Gastroesophageal sphincter (tissue), 4 donors: ENCODE data around the gene CDK14. TPM values are rescaled to one million over a fixed set of nuclear protein-coding genes. Genes with fewer than 3 reads are reported as not detected.

Experiments
- ATAC-seq: fragments of 150-250 bp; one replicate; pipeline ENCODE4 v1.9.1; 2016; ENCODE audit warnings: mild to moderate bottlenecking, moderate library complexity
- H3K27ac ChIP-seq, 4 donors: fragments of 200-600 bp; sonication (generic) in 3 of 4; 1 replicate in 3 of 4; 2 replicates in 1 of 4; pipeline ENCODE4 v1.5.1; 2016 to 2019
- H3K27me3 ChIP-seq: fragments of 200-600 bp; sonication (generic); one replicate; pipeline ENCODE4 v1.5.1; 2019
- H3K36me3 ChIP-seq, 2 donors: fragments of 200-600 bp; sonication (generic); one replicate each; pipeline ENCODE4 v1.5.1; 2019; ENCODE audit warnings: control low read depth in 1 of 2
- H3K4me1 ChIP-seq, 3 donors: fragments of 200-600 bp; sonication (generic); 1 replicate in 2 of 3; 2 replicates in 1 of 3; pipeline ENCODE4 v1.5.1; 2016 to 2019; ENCODE audit warnings: control low read depth in 2 of 3
- H3K4me3 ChIP-seq, 2 donors: fragments of 200-600 bp; sonication (generic); one replicate each; pipeline ENCODE4 v1.5.1; 2019; ENCODE audit warnings: mild to moderate bottlenecking in 1 of 2, moderate library complexity in 1 of 2
- H3K9me3 ChIP-seq, 3 donors: fragments of 200-600 bp; sonication (generic); one replicate each; pipeline ENCODE4 v1.5.1; 2017 to 2019; ENCODE audit warnings: control low read depth in 2 of 3
- CTCF ChIP-seq, 4 experiments: fragments of 200-600 bp in 2 of 4; fragments of 450-650 bp in 2 of 4; sonication (generic) in 1 of 4; IDR thresholded peaks; one replicate each; pipeline ENCODE4 v1.5.1; 2017 to 2019; ENCODE audit warnings: antibody characterized with exemption in 4 of 4, mild to moderate bottlenecking in 2 of 4, moderate library complexity in 2 of 4
- EP300 ChIP-seq: sonication (generic); formaldehyde crosslinking; IDR thresholded peaks from one replicate; pipeline ENCODE4 v1.6.1; 2017; ENCODE audit warnings: antibody characterized with exemption, mild to moderate bottlenecking
- POLR2A ChIP-seq, 2 donors: fragments of 450-650 bp; IDR thresholded peaks; one replicate each; pipeline ENCODE4 v1.6.1; 2017; ENCODE audit warnings: antibody characterized with exemption in 2 of 2, mild to moderate bottlenecking in 2 of 2, moderate library complexity in 1 of 2
- POLR2AphosphoS5 ChIP-seq: sonication (generic); formaldehyde crosslinking; IDR thresholded peaks from one replicate; pipeline ENCODE4 v1.6.1; 2017; ENCODE audit warnings: antibody characterized with exemption
- WGBS, 2 donors: methylation state at CpG; one replicate each; pipeline ENCODE4 v1.1.5; 2018; ENCODE audit warnings: low coverage in 1 of 2; 5-methylcytosine and 5-hydroxymethylcytosine counted together
- total RNA-seq, 4 donors: library from RNA; depleted of rRNA; stranded (reverse); fragments of >200 nt; gene quantifications; one replicate each; pipeline ENCODE4 v1.1.0, GENCODE V29; 2016

Gene CDK14
- total RNA-seq, 4 donors from 2014 or later: 14.8 to 28.7 (median 18.4) TPM

DNA sequence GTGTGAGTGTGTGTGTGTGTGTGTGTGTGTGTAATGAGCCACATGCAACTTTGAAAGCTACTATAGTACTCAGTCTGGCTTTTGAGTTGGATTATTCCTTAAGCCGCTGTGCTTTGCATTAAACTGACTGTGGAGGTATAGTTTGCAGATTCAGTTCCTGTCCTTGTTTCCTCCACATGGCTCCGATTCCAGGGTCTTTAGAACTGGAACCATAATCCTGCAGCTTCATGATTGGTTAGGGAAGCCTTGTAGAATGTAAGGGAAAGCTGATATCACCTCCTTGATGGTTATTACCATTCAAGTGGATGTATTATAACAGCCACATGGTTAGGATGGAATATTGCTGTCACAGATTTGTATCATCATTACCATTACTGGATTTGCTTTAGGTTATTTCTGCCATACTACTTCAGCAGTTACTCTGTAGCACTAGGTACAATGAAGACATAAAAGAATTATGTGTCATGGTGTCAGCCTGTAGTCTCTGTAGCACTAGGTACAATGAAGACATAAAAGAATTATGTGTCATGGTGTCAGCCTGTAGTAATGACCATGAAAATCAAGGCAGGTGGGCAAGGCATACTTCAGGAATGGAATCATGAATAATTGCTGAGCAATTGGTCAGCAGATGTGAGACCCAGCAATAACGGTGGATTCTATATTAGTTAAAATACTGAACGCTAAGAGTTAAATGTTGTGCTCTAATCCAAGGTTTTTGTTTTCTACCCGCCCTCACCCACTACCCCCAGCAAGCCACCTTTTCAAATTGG is 393.1 kb downstream of the CDK14 start:
- Histone ChIP-seq H3K27me3 (no peaks in the 10 kb centered on the region), H3K36me3 (no peaks in the 10 kb centered on the region), H3K9me3 (no peaks in the 10 kb centered on the region), H3K27ac (no peak overlapping the region), H3K4me1 (no peaks in the 10 kb centered on the region), H3K4me3 (no peak overlapping the region)
- ATAC-seq: no peak
- no peak for TF ChIP-seq POLR2A (IDR thresholded peaks at IDR 0.05)
- TF ChIP-seq EP300: no peak
- no peak for TF ChIP-seq CTCF (IDR thresholded peaks at IDR 0.05)
- no peak for TF ChIP-seq POLR2AphosphoS5
- 90 to 100% methylated on average over 3 to 5 of the region's 5 CpGs for WGBS, 2 donors

GRCh38 chr7:90994121-90994520 is 398.0 kb downstream of the CDK14 start:
- TF ChIP-seq CTCF (IDR thresholded peaks at IDR 0.05) (no peak), POLR2AphosphoS5 (no peak), POLR2A (IDR thresholded peaks at IDR 0.05) (no peak), EP300 (no peak)
- Histone ChIP-seq H3K27ac (no peak overlapping the region), H3K4me1 (no peaks in the 10 kb centered on the region), H3K9me3 (no peaks in the 10 kb centered on the region), H3K27me3 (no peaks in the 10 kb centered on the region), H3K36me3 (no peaks in the 10 kb centered on the region), H3K4me3 (no peak overlapping the region)
- ATAC-seq: no peak
- WGBS, 2 donors: 79 to 100% methylated on average over 1 to 2 of the region's 2 CpGs

DNA sequence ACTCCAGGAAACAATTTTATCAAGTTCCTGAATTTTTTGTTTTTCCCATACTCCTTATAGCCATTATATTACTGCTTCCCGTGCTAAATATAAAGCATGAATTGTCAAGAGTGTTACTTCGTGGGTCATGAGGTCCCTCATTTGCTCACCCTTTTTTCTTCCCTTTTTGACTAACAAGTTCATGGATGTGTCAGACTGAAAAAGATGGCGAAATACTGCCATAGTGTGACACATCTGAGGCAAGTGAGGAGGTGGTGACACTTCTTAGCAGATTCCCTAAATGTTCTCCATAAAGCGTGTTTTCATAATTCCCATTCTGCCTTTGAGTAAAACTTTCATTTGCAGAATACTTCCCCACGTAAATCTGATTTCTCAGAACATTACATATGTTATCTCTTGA is 398.5 kb downstream of the CDK14 start:
- Histone ChIP-seq H3K4me3 (no peak overlapping the region), H3K9me3 (no peaks in the 10 kb centered on the region), H3K27ac (no peak overlapping the region), H3K36me3 (no peaks in the 10 kb centered on the region), H3K4me1 (no peaks in the 10 kb centered on the region), H3K27me3 (no peaks in the 10 kb centered on the region)
- WGBS, 2 donors: 85 to 96% methylated on average over 5 of the region's 5 CpGs
- no peak for ATAC-seq
- TF ChIP-seq POLR2A (IDR thresholded peaks at IDR 0.05): no peak
- TF ChIP-seq EP300: no peak
- no peak for TF ChIP-seq POLR2AphosphoS5
- no peak for TF ChIP-seq CTCF (IDR thresholded peaks at IDR 0.05)

GRCh38 chr7:90995996-90996395 is 399.9 kb downstream of the CDK14 start:
- H3K4me1 ChIP-seq: no peaks in the 10 kb centered on the region
- H3K4me3 ChIP-seq: no peak overlapping the region
- no peak for TF ChIP-seq POLR2A (IDR thresholded peaks at IDR 0.05)
- no peak for TF ChIP-seq POLR2AphosphoS5
- TF ChIP-seq EP300: no peak
- TF ChIP-seq CTCF (IDR thresholded peaks at IDR 0.05): no peak
- WGBS, 2 donors: 85 to 96% methylated on average over 2 of the region's 2 CpGs
- H3K27ac ChIP-seq: no peak overlapping the region
- no peaks in the 10 kb centered on the region for H3K36me3 ChIP-seq
- no peak for ATAC-seq
- no peaks in the 10 kb centered on the region for H3K27me3 ChIP-seq
- H3K9me3 ChIP-seq: no peaks in the 10 kb centered on the region
